Iris pigment epithelial cell (primary cell): ENCODE results near the gene COPZ1.

Experiments
- DNase-seq: peaks from one replicate; pipeline ENCODE4 v3.0.0-alpha.2; 2011; ENCODE audit warnings: low read depth

The COPZ1 gene

DNA sequence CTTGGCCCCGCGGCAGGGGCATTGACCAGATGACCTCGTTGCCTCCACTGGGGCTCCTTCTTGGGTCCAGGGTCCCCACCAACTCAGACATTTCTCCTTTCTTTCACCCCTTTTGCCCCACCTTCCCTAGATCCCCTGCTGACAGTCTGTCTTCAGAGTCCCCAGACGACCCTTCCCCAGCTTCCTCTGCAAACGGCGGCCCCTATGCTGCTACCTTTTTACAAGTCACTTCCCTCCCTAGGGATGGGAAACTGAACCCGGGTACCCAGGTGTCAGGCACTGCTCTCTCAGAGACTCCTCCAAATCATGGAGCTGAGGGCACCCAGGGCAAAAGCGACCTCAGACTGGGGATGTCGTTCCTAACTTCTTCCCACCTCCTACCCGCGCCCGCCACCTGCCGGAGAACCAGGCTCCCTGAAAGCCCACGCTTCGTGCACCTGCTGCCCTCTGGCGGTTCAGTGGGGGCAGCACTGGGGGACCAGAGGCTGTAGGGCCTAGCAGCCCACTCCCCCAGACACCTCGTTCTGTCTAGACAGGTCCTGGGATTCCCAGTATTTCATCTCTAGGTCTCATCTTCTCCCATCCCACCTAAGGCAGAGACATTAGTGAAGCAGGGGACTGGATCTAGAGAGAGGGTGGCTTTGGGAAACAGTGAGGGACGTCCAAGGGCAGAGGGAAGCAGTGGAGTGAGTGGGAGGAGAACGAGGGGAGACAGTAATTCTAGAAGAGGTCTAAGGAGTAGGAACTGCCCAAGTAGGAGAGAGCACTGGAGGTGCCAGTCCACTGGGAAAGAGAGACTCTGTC, 54.7 kb downstream of the COPZ1 start:
- DNase-seq = peak; percentile 81

DNA sequence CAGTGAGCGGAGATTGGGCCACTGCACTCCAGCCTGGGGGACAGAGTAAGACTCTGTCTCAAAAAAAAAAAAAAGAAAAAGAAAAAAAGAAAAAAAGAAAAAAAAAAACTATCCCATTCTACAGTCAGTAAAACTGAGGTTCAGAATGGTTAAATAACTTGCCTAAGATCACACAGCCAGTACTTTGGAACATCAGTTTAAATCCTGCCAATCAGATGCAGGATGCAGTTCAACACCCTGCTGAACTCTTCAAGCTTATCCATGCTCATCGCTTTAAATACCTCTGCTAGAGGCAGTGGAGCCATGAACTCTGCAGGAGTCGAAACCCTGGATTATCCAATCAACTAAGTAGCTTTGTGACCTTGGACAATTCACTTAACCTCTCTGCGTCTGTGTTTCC, 56.2 kb downstream of the COPZ1 start:
- no peak for DNase-seq

DNA sequence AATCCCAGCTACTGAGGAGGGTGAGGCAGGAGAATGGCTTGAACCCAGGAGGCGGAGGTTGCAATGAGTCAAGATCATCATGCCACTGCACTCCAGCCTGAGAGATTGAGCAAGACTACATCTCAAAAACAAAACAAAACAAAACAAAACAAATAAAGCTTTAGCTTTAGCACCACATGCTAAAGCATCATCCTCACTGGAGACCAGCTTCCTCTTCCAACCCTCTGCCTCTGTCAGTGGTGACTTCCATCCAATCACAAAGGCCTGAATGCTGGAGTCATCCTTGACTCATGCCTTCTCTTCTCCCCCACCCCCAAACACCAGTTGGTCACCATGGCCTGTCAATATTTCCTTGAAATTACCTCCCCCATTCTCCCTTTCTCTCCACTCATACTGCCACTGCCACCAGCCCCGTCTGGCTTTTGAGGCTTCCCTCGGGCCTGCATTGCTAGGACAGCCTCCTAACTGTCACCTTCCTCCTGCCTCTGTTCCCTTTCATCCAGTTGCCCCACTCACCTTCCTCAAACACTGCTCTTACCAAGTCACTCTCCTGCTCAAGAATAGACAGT, 58.2 kb downstream of the COPZ1 start:
- DNase-seq = peak; percentile 92

DNA sequence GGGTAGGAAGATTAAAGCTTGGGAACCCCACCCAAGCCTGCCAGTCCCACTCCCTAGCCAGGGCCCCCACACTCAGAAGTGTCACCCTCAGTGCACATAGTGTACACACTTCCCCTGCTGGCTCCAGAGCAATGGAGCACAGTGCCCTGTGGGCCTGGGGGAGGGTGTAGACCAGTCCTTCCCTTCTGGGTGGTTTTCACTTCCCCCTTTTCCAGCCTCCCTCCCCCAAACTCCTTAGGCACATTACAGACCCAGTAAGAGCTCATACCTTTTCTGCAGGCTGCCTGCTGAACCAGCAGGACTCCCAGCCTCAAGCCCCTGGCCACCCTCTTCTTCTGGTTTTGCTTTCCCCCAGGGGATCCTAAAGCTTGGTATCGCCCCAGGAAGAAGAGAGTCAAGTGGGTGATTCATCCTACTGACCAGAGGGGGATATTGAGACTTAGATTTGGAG, 59.7 kb downstream of the COPZ1 start, which contains the start of gene ZNF385A:
TSS of gene ZNF385A (minus strand) at position 143 of the 451 bp plus-strand sequence. CDS start 219 bp downstream, outside the sequence.
- DNase-seq = no peak

DNA sequence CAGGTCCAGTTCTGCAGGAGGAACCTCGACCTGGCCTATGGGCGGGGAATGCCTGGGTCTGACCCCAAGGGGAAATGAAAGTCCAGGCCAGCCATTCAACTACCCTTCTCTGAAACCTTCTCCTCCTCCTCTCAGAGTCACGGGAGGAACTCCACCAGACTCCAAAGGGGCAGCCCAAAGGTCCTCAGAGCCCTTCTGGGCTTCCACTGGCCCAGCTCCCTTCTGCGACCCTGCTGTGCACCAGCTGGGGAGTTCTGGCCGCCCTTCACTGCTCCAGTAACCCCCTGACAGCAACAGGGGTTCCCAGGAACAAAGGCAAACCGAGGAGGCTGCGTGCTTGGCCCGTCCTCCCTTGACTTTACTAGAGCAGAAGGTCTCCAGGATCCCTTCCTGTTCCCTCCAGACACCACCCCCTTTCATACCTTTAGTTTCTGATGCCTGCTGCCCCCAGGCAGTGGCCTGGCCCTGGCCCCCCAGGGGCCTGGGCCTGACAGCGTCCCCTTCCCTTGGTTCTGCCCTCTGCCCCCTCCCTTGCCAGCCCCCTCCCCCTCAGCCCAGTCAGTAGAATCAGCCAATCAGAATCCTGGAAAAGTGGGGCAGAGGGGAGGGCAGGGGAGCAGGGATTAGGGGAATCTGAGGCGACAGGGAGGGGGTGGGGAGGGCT, 60.5 kb downstream of the COPZ1 start:
- DNase-seq = no peak

DNA sequence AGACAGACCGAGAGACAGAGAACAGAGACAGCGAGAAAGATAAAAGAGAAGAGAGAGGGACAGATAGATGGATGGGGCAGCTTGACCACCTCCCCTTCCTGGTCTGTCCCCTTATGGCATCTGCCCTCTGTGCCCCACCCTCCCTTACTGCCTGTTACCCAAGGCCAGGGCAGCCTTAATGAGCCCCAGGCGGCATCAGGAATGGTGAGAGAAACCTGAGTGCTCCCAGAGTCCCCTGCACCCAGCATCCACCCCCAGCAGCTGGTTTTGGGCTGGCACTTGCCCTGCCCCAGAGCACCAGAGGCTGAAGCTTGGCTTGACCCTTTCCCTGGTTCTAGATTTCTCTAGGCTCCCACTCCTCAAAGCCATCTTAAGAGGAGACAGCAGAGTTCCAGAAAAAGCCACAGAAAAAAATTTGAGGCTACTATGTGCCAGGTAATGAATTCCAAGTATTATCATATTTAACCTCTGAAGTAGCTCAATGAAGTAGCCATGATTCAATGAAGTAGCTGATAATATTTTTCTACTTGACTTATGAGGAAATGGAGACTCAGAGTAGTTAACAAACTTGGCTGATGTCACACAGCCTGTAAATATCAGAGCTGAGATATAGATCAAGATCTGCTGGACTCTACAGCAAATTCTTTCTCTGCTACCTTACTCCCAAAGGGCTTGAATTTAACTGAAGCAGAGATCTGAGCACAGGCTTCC, 61.6 kb downstream of the COPZ1 start:
- DNase-seq = no peak

DNA sequence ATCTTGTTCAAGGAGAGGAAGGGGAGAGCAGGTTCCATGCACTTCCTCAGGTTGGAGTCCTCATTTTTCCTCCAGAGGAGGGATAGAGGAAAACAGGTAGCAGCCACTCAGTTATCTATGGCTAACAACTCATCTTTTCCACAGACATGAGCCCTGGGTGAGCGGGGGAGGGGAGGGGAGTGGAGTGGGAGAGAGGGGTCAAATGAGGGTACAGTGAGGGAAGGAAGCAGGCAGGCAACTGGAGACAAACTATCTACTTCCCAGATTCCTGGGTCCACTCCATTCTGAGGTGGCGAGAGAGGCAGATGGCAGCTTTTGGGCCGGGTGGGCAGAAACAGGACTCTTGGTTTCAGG, 62.2 kb downstream of the COPZ1 start:
- no peak for DNase-seq

DNA sequence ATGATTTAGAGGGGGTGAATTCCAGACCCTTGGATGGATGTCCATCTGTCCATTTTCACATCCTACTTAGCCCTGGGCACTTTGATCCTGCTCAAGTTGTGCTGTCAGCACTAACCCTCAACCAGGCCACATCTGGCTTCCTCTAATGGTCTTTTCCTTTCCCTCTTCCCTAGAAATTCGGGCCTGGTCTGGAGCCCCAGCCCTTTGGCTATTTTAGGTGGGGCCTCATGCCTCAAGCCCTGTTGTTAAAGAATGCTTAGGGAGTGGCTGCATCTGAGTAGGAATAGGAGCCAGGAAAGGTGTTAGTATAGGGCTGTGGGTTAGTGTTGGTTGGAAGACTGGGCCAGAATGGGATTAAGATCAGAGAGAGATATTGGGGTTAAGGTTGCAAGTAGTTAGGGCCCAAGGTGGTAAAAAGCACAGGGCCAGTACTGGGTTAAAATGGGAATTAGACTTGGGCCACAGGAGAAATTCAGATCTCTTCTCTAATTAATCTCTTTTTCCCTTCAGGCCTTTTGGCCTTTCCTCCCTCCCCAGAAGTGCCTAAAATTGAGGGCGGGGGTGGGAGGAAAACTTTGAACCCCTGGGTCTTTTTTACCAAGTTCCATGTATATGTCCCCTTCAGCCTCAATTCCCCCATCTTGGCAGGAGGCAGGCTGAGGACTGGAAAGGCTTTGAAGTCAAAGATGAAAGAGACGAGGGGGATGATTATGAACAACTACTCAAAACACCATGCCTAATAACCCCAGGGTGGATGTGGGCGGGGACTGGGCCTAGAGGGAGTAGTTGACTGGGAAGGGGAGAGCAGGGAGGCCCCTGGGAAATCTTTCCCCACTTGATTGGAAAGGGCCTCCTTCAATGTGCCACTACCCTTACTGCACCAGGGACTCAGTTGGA, 63.6 kb downstream of the COPZ1 start:
- no peak for DNase-seq

DNA sequence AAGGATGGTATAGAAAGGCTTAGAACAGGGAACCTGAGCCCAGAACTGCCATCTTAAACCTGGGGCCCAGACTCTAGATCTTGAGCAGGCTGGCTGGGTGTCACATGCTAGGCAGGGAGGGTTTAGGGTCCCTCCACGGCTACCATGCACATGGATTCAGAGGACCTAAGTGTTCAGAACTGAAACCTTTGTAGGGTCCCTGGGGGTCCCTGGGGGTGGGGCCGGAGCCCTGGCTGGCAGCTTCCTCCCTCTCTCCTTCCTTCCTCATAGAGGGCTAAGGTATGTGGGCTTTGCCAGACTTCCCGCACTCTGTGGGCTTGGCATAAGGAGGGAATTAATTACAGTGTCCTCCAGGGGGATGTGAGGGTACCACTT, 64.2 kb downstream of the COPZ1 start:
- no peak for DNase-seq

DNA sequence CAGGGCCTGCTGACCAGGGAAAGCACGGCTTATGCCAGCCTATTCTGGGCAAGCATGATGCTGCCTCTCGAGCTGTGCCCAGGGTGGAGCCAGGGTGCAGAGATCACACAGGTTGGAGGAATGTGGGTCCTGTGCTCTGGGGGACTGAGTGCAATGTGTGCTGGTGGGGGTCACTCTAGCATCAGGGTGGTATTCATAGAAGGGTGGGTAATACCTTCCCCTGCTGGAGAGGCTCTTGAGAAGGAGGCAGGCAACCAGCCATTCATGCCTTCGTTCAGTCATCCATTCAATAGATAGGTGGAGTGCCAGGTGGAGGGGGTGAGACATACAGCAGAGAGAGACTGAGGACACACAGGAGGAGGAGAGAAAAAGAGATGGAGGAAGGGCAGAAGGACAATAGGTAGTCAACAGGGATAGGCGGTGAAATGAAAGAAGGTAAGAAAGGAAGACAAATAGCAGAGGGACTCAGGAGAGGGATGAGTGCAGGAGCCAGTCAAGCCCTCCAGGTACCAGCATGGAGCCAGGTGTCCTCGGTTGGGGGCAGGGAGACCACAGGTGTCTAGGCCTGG, 64.8 kb downstream of the COPZ1 start:
- DNase-seq = no peak

DNA sequence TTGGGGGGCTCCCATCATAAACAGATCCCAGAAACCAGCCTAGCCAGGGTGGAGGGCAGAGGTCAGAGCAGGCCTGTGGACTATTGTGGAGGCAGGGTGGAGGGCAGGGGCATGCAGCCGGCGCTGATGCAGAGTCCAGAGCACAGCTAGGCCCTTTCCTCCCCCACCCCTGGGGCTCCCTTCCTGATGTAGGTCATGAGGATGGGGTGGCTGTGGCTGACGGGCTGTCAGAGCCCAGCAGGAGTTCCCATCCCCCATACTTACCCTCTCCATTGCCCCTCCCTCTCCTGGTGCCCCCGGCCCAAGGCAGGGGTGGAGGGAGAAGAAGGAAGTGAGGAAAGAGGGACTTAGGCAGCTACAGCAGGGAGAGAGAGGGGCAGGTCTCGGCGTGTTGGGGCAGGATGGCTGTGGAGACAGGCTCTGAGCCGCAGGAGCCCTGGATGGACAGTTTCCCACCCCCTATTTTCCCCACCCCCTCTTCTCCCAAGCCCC, 65.3 kb downstream of the COPZ1 start:
- no peak for DNase-seq

DNA sequence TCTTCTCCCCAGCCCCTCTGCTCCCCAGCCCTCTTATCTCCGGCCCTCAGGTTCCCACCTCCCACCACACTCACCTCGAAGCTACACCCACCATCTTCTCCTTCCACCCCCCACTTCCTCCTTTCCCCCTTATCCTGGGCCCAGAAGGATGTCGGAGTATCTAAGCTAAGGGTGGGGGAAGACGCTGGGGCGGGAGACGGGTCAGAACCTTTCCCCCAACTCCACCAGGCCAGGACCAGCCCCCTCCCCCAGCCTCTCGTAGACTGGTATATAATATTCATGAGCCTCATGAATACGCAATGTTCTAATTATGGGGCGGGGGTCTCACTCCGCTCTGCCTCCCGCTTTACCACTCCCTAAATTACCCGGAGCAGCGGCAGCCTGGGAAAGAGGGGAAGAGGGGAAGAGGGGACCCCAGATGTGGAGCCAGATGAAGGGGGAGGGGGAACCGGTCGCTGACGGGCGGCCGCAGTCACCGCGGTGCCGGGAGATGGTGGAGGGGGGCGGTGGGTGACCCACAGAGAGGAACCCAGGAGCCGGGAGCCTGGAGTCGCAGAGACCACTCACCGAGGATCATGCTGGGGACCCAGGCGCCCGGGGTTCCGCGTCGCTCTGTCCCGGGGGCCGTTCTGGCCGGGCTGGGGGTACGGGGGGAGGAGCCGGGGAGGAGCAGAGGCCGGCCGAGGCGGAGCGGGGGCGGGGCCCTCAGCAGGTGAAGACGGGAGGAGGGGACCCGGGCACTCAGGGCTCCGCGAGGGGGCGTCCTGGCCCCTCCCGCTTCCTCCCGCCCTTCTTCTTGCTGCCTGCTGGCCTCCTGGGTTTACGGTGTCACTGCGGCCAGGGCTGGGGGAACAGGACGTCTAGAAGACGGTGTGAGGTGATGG, 66.0 kb downstream of the COPZ1 start:
- DNase-seq = no peak

DNA sequence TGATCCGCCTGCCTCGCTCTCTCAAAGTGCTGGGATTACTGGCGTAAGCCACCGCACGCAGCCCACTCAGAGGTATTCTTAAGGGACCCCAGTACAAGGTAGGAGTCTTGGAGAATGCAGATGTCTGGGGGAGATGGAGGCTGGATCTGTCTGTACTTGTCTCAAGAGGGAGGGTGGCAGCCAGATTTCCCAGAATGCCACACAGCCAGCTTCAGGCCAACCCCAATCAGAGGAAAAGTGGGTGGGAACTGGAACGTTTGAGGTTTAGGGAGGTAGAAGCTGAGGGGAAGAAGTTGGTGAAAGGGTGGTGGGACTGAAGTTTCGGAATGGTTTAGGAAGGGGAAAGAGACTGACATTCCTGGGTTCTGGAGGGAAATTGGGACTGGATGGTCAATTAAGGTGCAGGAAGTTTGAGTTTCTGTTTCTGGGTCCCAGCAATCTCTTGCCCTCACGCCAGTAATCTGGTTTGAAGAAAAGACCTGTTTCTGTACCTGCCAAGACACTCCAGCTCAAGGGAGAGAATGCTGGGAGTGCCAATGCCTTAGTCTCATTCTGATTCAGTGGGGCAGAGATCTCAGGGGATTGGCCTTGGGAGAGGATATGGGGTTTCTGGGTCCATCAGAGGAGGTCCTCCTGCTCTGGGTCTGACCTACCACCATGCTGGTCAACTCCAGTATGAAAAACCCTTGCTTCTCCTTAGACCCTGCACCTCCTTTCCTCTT, 67.7 kb downstream of the COPZ1 start:
- no peak for DNase-seq

DNA sequence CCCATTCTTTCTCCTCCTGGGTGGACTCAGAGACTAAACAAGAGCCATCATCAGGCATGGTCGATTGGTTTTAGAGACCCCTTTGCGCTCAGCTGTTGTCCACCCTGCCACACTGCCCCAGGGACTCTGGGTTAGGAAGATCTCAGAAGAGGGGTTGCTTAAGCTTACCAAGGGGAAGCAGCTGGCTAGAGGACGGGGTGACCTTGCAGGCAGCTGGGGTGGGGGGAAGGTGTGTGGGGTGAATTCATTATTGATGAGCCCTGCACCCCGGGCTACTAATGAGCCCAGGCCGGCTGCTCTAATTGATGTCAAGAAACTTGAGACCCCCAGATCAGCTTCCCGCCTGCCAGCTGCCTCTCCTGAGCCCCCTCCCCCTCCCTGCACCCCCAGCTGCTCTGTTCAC, 68.3 kb downstream of the COPZ1 start:
- no peak for DNase-seq

DNA sequence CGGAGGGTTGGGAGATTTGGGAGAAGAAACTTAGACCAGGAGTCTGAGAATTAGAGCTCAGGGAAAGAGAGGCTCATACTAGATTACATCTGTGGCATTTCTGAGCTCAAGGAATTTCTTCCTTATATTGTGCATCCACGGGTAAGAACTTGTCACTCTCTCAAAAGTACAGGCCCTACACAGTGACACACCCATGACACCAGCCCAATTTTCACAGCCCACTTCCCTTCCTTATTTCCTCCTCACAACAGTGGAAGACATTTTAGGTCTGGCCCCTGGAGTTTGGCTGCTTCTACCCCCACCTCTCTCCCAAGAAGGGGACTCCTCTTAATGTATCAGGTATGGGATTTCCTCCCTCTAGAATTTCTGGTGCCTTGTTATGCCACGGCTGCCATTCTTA, 68.8 kb downstream of the COPZ1 start:
- DNase-seq = no peak

DNA sequence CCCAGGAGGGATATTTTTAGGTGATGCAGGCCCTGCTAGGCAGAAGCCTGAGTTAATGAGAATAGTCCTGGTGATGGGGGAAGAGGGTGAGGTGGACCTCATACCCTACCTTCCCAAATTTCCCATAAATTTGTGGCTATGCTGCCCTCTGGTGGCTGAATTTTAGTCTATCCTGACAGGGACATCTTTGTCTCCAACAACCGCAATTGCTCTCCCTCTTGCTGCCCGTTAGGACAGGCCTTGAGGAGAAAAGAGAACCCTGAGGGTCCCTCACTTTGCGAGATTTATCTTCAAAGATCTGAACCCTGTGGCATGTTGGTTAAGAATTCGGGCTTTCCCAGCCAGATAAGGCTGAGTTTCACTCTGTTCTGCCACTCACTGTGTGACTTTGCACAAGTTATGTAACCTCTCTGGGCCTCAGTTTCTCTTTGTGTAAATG, 69.4 kb downstream of the COPZ1 start:
- no peak for DNase-seq

DNA sequence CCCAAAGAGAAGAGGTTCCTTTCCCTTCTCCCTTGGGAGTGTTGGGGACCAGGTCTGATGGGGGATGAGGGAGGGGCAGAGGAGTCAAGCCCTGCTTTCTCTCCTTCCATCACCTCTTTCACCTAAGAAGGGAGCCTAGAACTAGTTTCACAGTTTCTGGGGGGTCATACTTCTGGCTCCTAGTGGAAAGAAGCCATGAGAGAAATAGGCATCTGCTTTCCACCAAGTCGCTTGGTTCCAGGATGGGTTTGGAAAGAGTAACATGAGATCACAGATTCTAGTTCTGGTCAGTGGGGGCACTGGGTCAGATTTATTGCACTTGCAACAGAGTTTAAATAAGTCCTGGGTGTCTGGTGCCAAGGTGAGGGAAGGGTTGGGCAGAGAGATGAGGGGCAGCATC, 70.1 kb downstream of the COPZ1 start:
- DNase-seq = no peak

DNA sequence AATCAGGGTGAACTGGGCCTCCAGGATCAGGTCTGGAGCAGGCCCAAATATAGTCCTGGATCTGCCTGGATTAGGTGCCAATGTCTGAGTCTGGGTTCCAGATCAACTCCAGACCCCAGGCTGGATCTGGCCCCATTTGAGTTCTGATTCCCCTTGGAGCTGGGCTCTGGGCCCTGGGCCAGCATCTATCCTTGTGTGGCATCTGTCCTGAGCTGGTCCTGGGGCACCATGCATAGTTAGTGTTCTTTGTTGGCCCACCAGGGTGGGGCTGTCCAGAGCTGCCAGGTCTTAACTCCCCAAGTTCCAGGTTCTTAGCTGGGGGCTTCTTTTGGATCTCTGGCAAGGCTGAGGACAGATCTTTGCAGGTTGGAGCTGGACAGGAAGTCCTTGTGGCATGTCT, 70.6 kb downstream of the COPZ1 start:
- no peak for DNase-seq

DNA sequence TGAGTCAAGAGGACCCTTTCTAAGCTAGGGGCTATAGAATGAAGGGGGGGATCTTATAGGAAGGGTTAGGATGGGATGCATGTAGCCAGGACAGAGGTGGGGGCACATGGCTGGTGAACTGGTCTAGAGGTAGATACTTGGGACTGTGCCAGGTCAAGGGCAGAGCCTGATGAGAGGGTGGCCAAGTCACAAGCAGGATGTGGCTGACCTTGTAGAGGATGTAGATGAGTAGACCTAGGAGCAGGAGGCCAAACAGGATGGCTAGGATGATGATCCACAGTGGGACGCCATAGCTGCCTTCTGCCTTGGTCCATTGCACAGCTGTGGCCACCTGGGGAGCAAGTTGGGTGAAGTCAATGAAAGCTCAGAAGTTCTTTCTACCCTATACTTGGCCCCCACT, 72.2 kb downstream of the COPZ1 start:
- no peak for DNase-seq
